ENCODE results near the gene CEACAM21.

DNA sequence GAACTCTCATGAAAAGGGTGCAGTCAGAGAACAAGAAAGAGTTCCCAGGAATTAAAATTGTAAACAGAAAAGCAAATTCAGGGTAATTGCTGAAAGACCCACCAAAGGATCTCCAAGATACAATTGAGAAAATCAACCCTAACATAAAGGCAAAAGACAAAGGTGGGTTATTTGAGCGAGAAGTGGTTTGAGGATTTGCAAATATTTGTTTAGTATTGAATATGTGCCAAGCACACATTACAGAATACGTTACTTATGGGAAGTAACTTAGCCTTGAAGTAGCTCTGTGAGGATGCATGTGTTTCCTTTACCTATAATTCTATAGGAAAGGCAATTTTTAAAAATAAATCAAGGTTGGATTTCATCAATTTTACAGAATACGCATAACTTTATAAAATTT is 10.0 kb upstream of the CEACAM21 start:
- TF ChIP-seq, protein P1, sequence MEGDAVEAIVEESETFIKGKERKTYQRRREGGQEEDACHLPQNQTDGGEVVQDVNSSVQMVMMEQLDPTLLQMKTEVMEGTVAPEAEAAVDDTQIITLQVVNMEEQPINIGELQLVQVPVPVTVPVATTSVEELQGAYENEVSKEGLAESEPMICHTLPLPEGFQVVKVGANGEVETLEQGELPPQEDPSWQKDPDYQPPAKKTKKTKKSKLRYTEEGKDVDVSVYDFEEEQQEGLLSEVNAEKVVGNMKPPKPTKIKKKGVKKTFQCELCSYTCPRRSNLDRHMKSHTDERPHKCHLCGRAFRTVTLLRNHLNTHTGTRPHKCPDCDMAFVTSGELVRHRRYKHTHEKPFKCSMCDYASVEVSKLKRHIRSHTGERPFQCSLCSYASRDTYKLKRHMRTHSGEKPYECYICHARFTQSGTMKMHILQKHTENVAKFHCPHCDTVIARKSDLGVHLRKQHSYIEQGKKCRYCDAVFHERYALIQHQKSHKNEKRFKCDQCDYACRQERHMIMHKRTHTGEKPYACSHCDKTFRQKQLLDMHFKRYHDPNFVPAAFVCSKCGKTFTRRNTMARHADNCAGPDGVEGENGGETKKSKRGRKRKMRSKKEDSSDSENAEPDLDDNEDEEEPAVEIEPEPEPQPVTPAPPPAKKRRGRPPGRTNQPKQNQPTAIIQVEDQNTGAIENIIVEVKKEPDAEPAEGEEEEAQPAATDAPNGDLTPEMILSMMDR (conservative IDR thresholded peaks at IDR 0.05 in 1 of 2, IDR thresholded peaks at IDR 0.05 in 1 of 2; ENCODE audit: low read depth in 1 of 2, low read length in 2 of 2): no peak
- TF ChIP-seq EZH2 (IDR thresholded peaks at IDR 0.05; ENCODE audit: low read length, missing control alignments): no peak
